ENCODE results near the gene PMEPA1. TPM values are rescaled to one million over a fixed set of nuclear protein-coding genes. Genes with fewer than 3 reads are reported as not detected.

The PMEPA1 gene
- total and polyA plus RNA-seq, 2 donors (not counting 3 experiments of a cell fraction or from before 2014, with no cell fraction given) = 31.6 to 33.2 TPM

DNA sequence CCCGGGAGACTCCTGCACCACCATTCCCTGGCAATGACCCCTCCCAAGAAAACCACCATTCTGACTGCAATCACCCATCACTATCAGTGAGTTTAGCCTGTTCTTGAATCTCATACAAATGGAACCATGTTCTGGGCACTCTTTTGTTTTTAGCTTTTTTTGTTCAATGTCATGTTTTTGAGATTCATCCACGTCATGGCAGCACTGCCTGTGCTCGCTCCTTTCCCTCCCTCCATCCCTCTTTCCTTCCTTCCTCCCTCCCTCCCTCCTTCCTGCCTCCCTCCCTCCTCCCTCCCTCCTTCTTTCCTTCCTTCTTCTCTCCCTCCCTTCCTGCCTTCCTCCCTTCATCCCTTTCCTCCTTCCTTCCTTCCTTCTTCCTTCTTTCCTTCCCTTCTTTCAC is 44.4 kb upstream of the PMEPA1 start:
- Histone ChIP-seq H3K9me1 (replicated peaks; ENCODE audit: control insufficient read depth, extremely low read depth, insufficient read depth, low read length) (no peaks in the 10 kb centered on the region), H3K4me1 (ENCODE audit: control insufficient read depth, extremely low read depth, insufficient read depth, low read length) (peaks cover 13% of the 10 kb centered on the region), H4K20me1 (replicated peaks; ENCODE audit: control insufficient read depth, extremely low read depth, insufficient read depth, low read length) (no peaks in the 10 kb centered on the region), H3K36me3 (ENCODE audit: control insufficient read depth in 2 of 2, extremely low read depth in 1 of 2, insufficient read depth in 2 of 2, low read length in 2 of 2) (no peaks in the 10 kb centered on the region), H3K27me3 (ENCODE audit: control insufficient read depth in 2 of 2, insufficient read depth in 2 of 2, low read length in 2 of 2) (peaks cover 5 to 17% of the 10 kb centered on the region in 2 experiments), H3K79me2 (ENCODE audit: control insufficient read depth, insufficient read depth, low read length) (no peaks in the 10 kb centered on the region), H3K4me3 (replicated peaks in 1 of 3; ENCODE audit: insufficient read depth in 1 of 3, low read depth in 1 of 3, low read length in 3 of 3) (no peak overlapping the region), H3K9me3 (replicated peaks; ENCODE audit: control insufficient read depth, insufficient read depth, low read length) (peaks cover 2% of the 10 kb centered on the region), H3K27ac (ENCODE audit: insufficient read depth, low read depth, low read length) (no peak overlapping the region), H2AFZ (ENCODE audit: low read depth, low read length) (no peak overlapping the region), H3K4me2 (ENCODE audit: insufficient read depth, low read length) (no peak overlapping the region), H3K9ac (replicated peaks; ENCODE audit: extremely low read depth, insufficient read depth, low read length) (no peak overlapping the region)
- intact Hi-C loops (cut with micrococcal nuclease) = no loop called here
- TF ChIP-seq POLR2AphosphoS5 (IDR thresholded peaks at IDR 0.05; ENCODE audit: insufficient read depth, low read depth, low read length) (no peak), FOS (IDR thresholded peaks at IDR 0.05; ENCODE audit: borderline replicate concordance, insufficient read depth, low read length) (no peak), EZH2 (IDR thresholded peaks at IDR 0.05; ENCODE audit: borderline replicate concordance, low read depth, low read length, severe bottlenecking) (no peak), GATA2 (IDR thresholded peaks at IDR 0.05; ENCODE audit: insufficient read depth, insufficient read length, low read depth, low read length) (no peak), POLR2A (IDR thresholded peaks at IDR 0.05; ENCODE audit: low read depth, low read length) (no peak), JUN (IDR thresholded peaks at IDR 0.05; ENCODE audit: borderline replicate concordance, insufficient read depth, insufficient read length, low read depth) (no peak), MYC (IDR thresholded peaks at IDR 0.05; ENCODE audit: low read depth, low read length) (no peak)
- TF ChIP-seq, protein P1, sequence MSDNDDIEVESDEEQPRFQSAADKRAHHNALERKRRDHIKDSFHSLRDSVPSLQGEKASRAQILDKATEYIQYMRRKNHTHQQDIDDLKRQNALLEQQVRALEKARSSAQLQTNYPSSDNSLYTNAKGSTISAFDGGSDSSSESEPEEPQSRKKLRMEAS (IDR thresholded peaks at IDR 0.05; ENCODE audit: insufficient read depth, insufficient read length) = no peak
- TF ChIP-seq, protein P2, sequence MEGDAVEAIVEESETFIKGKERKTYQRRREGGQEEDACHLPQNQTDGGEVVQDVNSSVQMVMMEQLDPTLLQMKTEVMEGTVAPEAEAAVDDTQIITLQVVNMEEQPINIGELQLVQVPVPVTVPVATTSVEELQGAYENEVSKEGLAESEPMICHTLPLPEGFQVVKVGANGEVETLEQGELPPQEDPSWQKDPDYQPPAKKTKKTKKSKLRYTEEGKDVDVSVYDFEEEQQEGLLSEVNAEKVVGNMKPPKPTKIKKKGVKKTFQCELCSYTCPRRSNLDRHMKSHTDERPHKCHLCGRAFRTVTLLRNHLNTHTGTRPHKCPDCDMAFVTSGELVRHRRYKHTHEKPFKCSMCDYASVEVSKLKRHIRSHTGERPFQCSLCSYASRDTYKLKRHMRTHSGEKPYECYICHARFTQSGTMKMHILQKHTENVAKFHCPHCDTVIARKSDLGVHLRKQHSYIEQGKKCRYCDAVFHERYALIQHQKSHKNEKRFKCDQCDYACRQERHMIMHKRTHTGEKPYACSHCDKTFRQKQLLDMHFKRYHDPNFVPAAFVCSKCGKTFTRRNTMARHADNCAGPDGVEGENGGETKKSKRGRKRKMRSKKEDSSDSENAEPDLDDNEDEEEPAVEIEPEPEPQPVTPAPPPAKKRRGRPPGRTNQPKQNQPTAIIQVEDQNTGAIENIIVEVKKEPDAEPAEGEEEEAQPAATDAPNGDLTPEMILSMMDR (IDR thresholded peaks at IDR 0.05; ENCODE audit: extremely low read depth in 1 of 2, insufficient read depth in 1 of 2, low read depth in 1 of 2, low read length in 2 of 2) = no peak
- POLR2A ChIA-PET = no interaction called here
- FAIRE-seq (no peak), DNase-seq (ENCODE audit: low read depth, low spot score) (no peak)
- dilution Hi-C loops (cut with MboI; ENCODE audit: extremely low pct_ligation_motif_present, low sequenced_read_pairs) = no loop called here
- BruUV-seq (replicated peaks) = no TSS peak
- CTCF ChIA-PET = interaction anchor here (1.0 kb wide), 1 partner anchor 333 kb away, joined by 3 read pairs; no protein-coding TSS in a partner anchor

Data from endothelial cell of umbilical vein (primary cell).